ENCODE results near the gene AGAP2. TPM values are rescaled to one million over a fixed set of nuclear protein-coding genes. Genes with fewer than 3 reads are reported as not detected.

AGAP2 gene
- under 0.01 TPM in 1 of 2 replicates, not detected in the other for total RNA-seq

DNA sequence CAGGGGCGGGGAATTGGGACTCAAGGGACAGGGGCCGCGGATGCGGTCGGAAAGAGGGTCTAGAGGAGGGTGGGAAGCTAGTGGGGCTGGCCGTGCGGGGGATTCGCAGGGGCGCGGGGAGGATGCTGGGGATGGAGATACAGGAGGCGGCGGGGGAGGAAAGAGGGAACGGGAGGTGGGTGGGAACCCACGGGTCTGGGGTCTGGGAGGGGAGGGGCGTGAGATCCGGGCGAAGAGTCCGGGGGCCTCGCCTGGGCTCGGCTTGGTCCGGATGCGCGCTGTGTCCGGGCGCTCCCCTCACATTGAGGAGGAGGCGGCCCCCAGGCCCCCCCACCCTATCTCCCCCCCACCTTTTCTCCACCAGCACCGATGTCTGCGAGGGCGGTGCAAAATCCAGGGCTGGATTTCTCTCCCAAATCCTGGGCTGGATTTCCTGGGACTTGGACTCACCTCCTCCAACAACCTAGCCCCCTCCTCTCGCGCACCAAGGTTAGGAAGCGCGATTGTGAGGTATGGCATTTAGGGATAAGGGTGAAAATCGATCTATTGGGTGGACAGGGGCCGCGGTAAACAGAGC lies at the start of gene AGAP2:
Gene AGAP2, minus strand, starts transcription at position 82 of the 577 bp plus-strand sequence. CDS start 496 bp downstream, outside the sequence.
- Histone ChIP-seq H3K36me3 (ENCODE audit: control insufficient read depth, insufficient read depth, low read length) (no peaks in the 10 kb centered on the region), H3K4me3 (ENCODE audit: low read depth, low read length) (no peak within 1 kb of the TSS), H3K27me3 (ENCODE audit: control insufficient read depth, insufficient read depth, low read length) (peaks cover 82% of the 10 kb centered on the region)
- TF ChIP-seq, protein P1, sequence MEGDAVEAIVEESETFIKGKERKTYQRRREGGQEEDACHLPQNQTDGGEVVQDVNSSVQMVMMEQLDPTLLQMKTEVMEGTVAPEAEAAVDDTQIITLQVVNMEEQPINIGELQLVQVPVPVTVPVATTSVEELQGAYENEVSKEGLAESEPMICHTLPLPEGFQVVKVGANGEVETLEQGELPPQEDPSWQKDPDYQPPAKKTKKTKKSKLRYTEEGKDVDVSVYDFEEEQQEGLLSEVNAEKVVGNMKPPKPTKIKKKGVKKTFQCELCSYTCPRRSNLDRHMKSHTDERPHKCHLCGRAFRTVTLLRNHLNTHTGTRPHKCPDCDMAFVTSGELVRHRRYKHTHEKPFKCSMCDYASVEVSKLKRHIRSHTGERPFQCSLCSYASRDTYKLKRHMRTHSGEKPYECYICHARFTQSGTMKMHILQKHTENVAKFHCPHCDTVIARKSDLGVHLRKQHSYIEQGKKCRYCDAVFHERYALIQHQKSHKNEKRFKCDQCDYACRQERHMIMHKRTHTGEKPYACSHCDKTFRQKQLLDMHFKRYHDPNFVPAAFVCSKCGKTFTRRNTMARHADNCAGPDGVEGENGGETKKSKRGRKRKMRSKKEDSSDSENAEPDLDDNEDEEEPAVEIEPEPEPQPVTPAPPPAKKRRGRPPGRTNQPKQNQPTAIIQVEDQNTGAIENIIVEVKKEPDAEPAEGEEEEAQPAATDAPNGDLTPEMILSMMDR (IDR thresholded peaks at IDR 0.05; ENCODE audit: insufficient read depth, low read length, poor library complexity, severe bottlenecking): no peak
- DNase-seq (ENCODE audit: low read depth): no peak

DNA sequence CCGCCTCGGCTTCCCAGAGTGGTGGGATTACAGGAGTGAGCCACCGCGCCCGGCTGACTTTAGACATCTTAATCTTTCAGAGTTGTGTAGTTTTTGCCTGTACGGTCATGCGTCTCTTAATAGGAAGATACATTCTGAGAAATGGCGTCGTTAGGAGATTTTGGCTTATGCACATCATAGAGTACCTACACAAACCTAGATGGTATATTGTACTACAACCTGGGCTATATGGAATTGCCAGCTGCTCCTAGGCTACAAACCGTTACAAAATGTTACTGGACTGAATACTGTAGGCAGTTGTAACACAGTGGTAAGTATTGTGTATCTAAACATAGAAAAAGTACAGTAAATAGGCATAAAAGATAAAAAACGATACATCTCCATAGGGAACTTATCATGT lies 45.3 kb upstream of the AGAP2 start:
- H3K36me3 ChIP-seq (ENCODE audit: control insufficient read depth, insufficient read depth, low read length): peaks cover 2% of the 10 kb centered on the region

DNA sequence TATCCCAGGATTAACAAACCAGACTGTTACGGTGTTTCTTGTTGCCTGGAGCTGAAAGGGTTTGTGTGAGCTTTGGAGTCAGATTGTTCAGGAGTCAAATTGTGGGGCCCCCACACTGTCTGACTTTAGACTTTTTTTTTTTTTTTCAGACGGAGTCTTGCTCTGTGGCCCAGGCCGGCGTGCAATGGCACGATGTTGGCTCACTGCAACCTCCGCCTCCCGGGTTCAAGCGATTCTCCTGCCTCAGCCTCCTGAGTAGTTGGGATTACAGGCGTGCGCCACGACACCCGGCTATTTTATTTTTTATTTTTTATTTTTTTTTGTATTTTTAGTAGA lies 44.9 kb upstream of the AGAP2 start:
- peaks cover 2% of the 10 kb centered on the region for H3K36me3 ChIP-seq (ENCODE audit: control insufficient read depth, insufficient read depth, low read length)
- H3K4me3 ChIP-seq (ENCODE audit: low read depth, low read length): peak overlapping the region; percentile 100
- TF ChIP-seq, protein P1 (IDR thresholded peaks at IDR 0.05; ENCODE audit: insufficient read depth, low read length, poor library complexity, severe bottlenecking): no peak
- no peak for DNase-seq (ENCODE audit: low read depth)
- no peaks in the 10 kb centered on the region for H3K27me3 ChIP-seq (ENCODE audit: control insufficient read depth, insufficient read depth, low read length)

More for the DNA sequence above, 45.3 kb upstream of the AGAP2 start:
- TF ChIP-seq, protein P1 (IDR thresholded peaks at IDR 0.05; ENCODE audit: insufficient read depth, low read length, poor library complexity, severe bottlenecking): no peak
- DNase-seq (ENCODE audit: low read depth): no peak
- no peaks in the 10 kb centered on the region for H3K27me3 ChIP-seq (ENCODE audit: control insufficient read depth, insufficient read depth, low read length)
- no peak overlapping the region for H3K4me3 ChIP-seq (ENCODE audit: low read depth, low read length)

DNA sequence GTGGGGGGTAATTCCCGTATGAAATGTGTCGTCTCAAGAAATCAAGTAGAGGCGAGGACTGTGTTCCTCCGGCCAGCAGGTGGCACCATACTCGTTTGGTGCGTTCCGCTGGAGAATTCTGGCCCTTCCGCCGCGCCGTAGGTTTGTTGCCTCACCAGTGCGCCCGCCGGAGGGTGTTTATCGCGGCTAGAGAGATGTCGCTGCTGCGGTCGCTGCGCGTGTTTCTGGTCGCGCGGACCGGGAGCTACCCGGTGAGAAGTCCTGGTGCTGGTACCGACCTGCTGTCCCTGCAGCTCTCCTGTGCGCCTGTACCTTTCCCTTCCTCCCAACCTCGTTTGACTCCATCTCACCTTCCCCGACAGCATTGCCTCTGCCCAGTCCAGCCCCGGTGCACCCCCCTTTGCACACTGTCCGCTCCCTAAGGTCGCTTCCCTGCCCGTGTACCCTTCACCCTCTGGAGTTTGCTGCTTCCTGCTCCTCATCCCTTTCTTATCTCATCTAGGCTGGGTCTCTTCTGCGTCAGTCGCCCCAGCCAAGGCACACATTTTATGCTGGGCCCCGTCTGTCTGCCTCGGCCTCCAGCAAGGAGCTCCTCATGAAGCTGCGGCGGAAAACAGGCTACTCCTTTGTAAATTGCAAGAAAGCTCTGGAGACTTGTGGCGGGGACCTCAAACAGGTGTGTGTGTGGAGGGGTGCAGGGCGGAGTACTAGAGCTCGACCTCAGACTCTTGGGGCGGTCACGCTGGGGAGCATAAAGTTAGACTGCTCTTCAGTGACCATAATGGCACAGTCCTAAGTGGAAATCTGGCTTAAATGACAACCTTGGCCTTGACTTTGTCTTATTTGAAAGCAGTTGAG lies 44.3 kb upstream of the AGAP2 start, which contains the start of gene TSFM:
Gene TSFM, plus strand, starts transcription at position 180 of the 858 bp plus-strand sequence. Its CDS starts 15 bp downstream, at position 195.
- Histone ChIP-seq H3K4me3 (ENCODE audit: low read depth, low read length) (peak within 1 kb of the TSS; percentile 100), H3K36me3 (ENCODE audit: control insufficient read depth, insufficient read depth, low read length) (peaks cover 2% of the 10 kb centered on the region), H3K27me3 (ENCODE audit: control insufficient read depth, insufficient read depth, low read length) (no peaks in the 10 kb centered on the region)
- peak; percentile 56 for DNase-seq (ENCODE audit: low read depth)
- TF ChIP-seq, protein P1 (IDR thresholded peaks at IDR 0.05; ENCODE audit: insufficient read depth, low read length, poor library complexity, severe bottlenecking): peak; percentile 92

DNA sequence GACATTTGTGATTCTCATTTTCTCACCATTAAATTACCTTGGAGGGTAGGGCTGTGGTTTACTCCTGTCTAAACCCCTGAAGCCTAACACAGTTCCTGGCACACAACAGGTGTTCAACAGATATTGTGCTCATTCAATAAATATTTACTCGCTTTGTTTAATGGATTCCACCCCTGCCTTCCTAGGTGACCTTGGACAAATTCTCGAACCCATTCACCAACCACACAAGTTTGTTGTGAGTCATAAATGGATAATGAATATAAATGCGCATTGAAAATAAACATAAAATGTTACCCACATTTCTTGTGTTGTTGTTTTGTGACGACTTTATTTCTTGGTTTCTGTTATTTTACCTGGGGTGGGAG lies 43.7 kb upstream of the AGAP2 start:
- Histone ChIP-seq H3K4me3 (ENCODE audit: low read depth, low read length) (no peak overlapping the region), H3K36me3 (ENCODE audit: control insufficient read depth, insufficient read depth, low read length) (peaks cover 2% of the 10 kb centered on the region), H3K27me3 (ENCODE audit: control insufficient read depth, insufficient read depth, low read length) (no peaks in the 10 kb centered on the region)
- TF ChIP-seq, protein P1 (IDR thresholded peaks at IDR 0.05; ENCODE audit: insufficient read depth, low read length, poor library complexity, severe bottlenecking): no peak
- DNase-seq (ENCODE audit: low read depth): no peak

All from kidney epithelial cell (primary cell).